ENCODE measurements around the gene PSMB1.

DNA sequence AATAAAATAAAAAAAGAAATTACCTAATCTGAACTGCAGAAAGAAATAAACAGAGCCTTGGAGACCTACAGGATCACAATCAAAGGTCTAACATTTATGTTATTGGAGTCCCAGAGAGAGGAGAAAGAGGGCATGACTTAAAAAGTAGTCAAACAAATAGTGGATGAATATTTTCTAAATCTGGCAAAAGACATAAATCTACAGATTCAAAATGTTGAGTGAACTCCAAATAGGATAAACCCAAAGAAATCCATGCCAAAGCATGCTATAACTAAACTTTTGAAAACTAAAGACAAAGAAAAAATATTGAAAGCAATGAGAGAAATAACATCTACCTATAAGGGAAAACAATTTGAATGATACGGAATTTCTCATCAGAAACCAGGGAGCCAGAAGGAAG, 38.2 kb downstream of the PSMB1 start:
- TF ChIP-seq, protein P1, sequence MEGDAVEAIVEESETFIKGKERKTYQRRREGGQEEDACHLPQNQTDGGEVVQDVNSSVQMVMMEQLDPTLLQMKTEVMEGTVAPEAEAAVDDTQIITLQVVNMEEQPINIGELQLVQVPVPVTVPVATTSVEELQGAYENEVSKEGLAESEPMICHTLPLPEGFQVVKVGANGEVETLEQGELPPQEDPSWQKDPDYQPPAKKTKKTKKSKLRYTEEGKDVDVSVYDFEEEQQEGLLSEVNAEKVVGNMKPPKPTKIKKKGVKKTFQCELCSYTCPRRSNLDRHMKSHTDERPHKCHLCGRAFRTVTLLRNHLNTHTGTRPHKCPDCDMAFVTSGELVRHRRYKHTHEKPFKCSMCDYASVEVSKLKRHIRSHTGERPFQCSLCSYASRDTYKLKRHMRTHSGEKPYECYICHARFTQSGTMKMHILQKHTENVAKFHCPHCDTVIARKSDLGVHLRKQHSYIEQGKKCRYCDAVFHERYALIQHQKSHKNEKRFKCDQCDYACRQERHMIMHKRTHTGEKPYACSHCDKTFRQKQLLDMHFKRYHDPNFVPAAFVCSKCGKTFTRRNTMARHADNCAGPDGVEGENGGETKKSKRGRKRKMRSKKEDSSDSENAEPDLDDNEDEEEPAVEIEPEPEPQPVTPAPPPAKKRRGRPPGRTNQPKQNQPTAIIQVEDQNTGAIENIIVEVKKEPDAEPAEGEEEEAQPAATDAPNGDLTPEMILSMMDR (IDR thresholded peaks at IDR 0.05): no peak
- TF ChIP-seq, protein P2, sequence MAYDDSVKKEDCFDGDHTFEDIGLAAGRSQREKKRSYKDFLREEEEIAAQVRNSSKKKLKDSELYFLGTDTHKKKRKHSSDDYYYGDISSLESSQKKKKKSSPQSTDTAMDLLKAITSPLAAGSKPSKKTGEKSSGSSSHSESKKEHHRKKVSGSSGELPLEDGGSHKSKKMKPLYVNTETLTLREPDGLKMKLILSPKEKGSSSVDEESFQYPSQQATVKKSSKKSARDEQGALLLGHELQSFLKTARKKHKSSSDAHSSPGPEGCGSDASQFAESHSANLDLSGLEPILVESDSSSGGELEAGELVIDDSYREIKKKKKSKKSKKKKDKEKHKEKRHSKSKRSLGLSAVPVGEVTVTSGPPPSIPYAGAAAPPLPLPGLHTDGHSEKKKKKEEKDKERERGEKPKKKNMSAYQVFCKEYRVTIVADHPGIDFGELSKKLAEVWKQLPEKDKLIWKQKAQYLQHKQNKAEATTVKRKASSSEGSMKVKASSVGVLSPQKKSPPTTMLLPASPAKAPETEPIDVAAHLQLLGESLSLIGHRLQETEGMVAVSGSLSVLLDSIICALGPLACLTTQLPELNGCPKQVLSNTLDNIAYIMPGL (CRISPR knock-in tag; IDR thresholded peaks at IDR 0.05): no peak
- TF ChIP-seq FOXP1 (CRISPR knock-in tag; IDR thresholded peaks at IDR 0.05; ENCODE audit: borderline replicate concordance) (no peak), NFYB (CRISPR knock-in tag; conservative IDR thresholded peaks at IDR 0.05; ENCODE audit: low read depth) (no peak), KAT7 (CRISPR knock-in tag; IDR thresholded peaks at IDR 0.05; ENCODE audit: borderline replicate concordance) (no peak), NR2C2 (CRISPR knock-in tag; IDR thresholded peaks at IDR 0.05) (no peak)
